ENCODE measurements around the gene ARHGAP45. TPM values are rescaled to one million over a fixed set of nuclear protein-coding genes. Genes with fewer than 3 reads are reported as not detected.

The ARHGAP45 gene
- polyA plus RNA-seq, 6 donors from 2014 or later = 181 to 432 (median 210) TPM

DNA sequence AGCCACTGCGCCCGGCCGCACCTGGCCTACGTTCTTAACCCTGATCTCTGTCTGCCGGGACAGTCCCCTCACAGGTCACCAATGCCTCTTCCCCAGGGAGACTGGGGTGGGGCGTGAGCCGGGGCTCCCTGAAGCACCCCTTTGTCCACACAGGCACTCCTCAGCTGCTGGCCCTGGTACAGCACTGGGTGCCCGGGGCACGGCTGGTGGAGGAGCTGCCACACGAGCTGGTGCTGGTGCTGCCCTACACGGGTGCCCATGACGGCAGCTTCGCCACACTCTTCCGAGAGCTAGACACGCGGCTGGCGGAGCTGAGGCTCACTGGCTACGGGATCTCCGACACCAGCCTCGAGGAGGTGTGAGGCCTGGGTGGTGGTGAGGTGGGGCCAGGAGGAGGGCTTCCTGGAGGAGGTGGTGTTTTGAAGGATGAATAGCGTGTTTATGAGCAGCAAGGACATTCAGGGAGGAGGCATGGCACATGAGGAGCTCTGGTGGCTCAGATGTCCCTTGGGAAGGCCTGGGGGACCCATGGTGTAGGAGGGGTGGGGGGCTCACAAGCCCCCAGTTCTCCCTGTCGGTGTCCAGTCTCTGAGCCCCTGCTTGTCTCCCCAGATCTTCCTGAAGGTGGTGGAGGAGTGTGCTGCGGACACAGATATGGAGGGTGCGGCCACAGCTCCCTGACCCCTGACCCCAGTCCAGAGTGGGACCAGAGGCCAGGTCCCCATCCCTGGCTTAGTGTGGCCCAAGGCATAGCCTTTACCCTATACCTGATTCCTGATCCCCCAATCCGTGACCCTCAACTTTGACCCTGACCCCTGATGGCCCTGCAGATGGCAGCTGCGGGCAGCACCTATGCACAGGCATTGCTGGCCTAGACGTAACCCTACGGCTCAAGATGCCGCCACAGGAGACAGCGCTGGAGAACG, 13.5 kb upstream of the ARHGAP45 start:
- H3K4me3 Mint-ChIP-seq = peak overlapping the region in 1 of 8 donors; percentile 29
- DNase-seq = no peak
- peaks cover 10 to 42% (median 23%) of the 10 kb centered on the region in 7 donors for H3K9me3 Mint-ChIP-seq
- ATAC-seq (ENCODE audit: low read depth in 2 of 2) = no peak
- peaks cover 9 to 27% (median 10%) of the 10 kb centered on the region in 3 donors for H3K4me1 Mint-ChIP-seq
- H3K36me3 Mint-ChIP-seq = peaks cover 22 to 37% of the 10 kb centered on the region in 2 donors
- no peaks in the 10 kb centered on the region for H3K27me3 Mint-ChIP-seq
- H3K27ac Mint-ChIP-seq = peak overlapping the region in 1 of 6 donors; percentile 65

DNA sequence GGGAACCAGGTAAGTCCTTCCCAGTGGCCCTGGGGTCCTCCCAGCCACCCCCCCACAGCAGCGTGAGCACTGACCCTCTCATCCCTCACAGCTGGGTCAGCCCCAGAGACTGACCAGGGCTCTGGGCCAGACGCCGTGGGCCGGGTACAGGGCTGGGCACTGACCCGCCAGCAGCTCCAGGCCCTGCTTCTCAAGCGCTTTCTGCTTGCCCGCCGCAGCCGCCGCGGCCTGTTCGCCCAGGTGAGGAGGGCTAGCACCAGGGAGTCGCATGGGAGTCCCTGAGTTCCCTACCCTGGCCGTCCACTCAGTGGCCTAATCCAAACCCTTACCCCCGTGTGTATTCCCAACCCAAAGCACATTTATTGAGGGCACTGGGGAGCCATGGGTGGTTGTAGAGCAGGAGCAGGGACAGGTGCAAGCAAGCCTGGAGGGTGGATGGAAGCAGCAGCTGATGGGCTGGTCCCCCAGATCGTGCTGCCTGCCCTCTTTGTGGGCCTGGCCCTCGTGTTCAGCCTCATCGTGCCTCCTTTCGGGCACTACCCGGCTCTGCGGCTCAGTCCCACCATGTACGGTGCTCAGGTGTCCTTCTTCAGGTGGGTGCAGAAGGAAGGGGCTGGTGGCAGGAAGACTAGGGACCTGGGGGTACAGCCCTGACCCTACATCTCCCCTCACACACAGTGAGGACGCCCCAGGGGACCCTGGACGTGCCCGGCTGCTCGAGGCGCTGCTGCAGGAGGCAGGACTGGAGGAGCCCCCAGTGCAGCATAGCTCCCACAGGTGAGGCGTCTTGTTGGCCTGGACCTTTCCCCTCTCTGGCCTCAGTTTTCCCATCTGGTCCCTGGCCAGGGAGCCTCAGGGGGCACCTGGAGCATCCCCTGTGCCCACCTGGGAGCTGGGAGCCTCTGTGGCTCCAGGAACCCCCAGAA, 12.6 kb upstream of the ARHGAP45 start:
- ATAC-seq (ENCODE audit: low read depth in 2 of 2) = no peak
- H3K4me1 Mint-ChIP-seq = peaks cover 9 to 27% (median 10%) of the 10 kb centered on the region in 3 donors
- peaks cover 23 to 39% of the 10 kb centered on the region in 2 donors for H3K36me3 Mint-ChIP-seq
- H3K9me3 Mint-ChIP-seq = peaks cover 10 to 48% (median 23%) of the 10 kb centered on the region in 7 donors
- no peaks in the 10 kb centered on the region for H3K27me3 Mint-ChIP-seq
- no peak overlapping the region for H3K27ac Mint-ChIP-seq
- no peak for DNase-seq
- H3K4me3 Mint-ChIP-seq = no peak overlapping the region

DNA sequence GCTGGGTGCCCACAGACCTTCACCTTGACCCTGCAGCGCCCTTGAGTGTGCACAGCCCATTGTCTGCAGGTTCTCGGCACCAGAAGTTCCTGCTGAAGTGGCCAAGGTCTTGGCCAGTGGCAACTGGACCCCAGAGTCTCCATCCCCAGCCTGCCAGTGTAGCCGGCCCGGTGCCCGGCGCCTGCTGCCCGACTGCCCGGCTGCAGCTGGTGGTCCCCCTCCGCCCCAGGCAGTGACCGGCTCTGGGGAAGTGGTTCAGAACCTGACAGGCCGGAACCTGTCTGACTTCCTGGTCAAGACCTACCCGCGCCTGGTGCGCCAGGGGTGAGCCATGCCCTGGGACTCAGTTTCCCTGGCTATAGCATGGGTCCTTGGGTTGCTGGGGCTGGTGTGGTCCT, 11.9 kb upstream of the ARHGAP45 start:
- no peak for ATAC-seq (ENCODE audit: low read depth in 2 of 2)
- no peak for DNase-seq
- H3K4me3 Mint-ChIP-seq = no peak overlapping the region
- H3K27me3 Mint-ChIP-seq = no peaks in the 10 kb centered on the region
- peaks cover 23 to 39% of the 10 kb centered on the region in 2 donors for H3K36me3 Mint-ChIP-seq
- peaks cover 10 to 53% (median 23%) of the 10 kb centered on the region in 7 donors for H3K9me3 Mint-ChIP-seq
- H3K4me1 Mint-ChIP-seq = peaks cover 9 to 27% (median 10%) of the 10 kb centered on the region in 3 donors
- H3K27ac Mint-ChIP-seq = no peak overlapping the region

DNA sequence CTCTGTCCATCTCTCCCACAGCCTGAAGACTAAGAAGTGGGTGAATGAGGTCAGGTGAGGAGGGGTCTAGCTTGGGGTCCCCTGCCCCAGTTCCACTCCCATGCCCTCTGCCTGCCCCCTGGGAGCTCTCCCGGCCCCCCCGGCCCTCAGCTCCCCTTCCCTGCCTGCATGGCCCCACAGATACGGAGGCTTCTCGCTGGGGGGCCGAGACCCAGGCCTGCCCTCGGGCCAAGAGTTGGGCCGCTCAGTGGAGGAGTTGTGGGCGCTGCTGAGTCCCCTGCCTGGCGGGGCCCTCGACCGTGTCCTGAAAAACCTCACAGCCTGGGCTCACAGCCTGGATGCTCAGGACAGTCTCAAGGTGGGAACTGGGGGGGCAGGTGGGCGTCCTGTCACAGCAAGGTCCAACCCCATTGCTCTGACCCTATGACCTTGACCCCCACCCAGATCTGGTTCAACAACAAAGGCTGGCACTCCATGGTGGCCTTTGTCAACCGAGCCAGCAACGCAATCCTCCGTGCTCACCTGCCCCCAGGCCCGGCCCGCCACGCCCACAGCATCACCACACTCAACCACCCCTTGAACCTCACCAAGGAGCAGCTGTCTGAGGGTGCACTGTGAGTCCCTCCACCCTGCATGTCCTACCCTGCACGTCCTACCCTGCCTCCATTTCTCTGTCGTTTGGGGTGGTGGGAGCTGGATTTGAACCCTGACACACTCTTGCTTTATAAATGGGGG, 10.9 kb upstream of the ARHGAP45 start:
- peak overlapping the region in 2 of 6 donors; percentile 10 to 24 for H3K27ac Mint-ChIP-seq
- ATAC-seq (ENCODE audit: low read depth in 2 of 2) (no peak), DNase-seq (no peak)
- H3K36me3 Mint-ChIP-seq = peaks cover 23 to 39% of the 10 kb centered on the region in 2 donors
- H3K27me3 Mint-ChIP-seq = no peaks in the 10 kb centered on the region
- H3K4me3 Mint-ChIP-seq = peak overlapping the region in 2 of 8 donors; percentile 47 to 78
- peaks cover 10 to 55% (median 23%) of the 10 kb centered on the region in 7 donors for H3K9me3 Mint-ChIP-seq
- H3K4me1 Mint-ChIP-seq = peaks cover 9 to 27% (median 10%) of the 10 kb centered on the region in 3 donors

DNA sequence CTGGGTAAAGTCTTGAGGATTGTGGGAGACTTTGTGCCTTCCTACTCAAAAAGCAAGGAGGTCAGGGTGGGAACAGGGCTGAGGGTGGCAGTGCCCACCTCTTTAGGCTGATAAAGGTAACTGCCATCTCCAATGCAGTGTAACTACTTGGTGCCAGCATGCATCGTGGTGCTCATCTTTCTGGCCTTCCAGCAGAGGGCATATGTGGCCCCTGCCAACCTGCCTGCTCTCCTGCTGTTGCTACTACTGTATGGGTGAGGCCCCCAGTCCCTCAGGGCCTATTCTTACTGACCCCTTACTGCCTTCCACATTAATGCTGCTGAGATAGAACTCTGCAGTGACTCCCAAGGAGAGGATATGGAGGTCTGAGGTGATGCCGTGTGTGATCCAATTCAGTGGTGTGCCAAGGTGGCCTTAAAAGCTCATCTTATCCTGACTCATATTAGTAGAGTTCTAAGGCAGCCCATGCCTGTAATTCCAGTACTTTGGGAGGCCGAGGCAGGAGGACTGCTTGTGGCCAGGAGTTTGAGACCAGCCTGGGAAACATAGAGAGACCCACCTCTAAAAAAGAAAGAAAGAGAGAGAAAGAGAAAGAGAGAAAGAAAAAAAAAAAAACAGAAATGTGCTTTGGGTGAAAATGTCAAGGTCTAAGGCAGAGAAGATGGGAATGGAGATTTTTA, 9.7 kb upstream of the ARHGAP45 start:
- H3K9me3 Mint-ChIP-seq = peaks cover 10 to 55% (median 23%) of the 10 kb centered on the region in 7 donors
- peak overlapping the region in 2 of 8 donors; percentile 1 to 58 for H3K4me3 Mint-ChIP-seq
- DNase-seq = peak; percentile 50
- ATAC-seq (ENCODE audit: low read depth in 2 of 2) = peak; percentile 30 to 51
- peaks cover 23 to 34% of the 10 kb centered on the region in 2 donors for H3K36me3 Mint-ChIP-seq
- no peaks in the 10 kb centered on the region for H3K27me3 Mint-ChIP-seq
- H3K4me1 Mint-ChIP-seq = peaks cover 9 to 25% (median 10%) of the 10 kb centered on the region in 3 donors
- H3K27ac Mint-ChIP-seq = peak overlapping the region in 4 of 6 donors; percentile 35 to 85 (median 70)

DNA sequence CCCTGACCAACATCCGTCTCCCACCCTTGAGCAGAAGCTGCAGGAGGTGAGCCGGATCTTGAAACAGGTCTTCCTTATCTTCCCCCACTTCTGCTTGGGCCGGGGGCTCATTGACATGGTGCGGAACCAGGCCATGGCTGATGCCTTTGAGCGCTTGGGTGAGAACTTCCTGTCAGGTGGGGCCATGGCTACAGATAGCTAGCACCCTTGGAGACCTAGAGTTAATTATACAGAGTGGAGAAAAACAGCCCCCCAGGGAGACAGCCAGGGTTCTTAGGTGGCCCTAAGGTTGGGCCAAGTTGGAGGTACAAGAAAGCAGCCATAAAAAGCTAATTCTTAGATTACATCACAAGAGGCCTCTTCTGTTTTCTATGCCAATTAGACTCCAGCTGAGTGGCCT, 8.9 kb upstream of the ARHGAP45 start:
- no peak for DNase-seq
- Mint-ChIP-seq H3K36me3 (peaks cover 23 to 34% of the 10 kb centered on the region in 2 donors), H3K9me3 (peaks cover 10 to 52% (median 23%) of the 10 kb centered on the region in 7 donors), H3K4me3 (no peak overlapping the region), H3K4me1 (peaks cover 7 to 29% (median 9%) of the 10 kb centered on the region in 3 donors), H3K27me3 (no peaks in the 10 kb centered on the region), H3K27ac (no peak overlapping the region)
- ATAC-seq (ENCODE audit: low read depth in 2 of 2) = peak in 1 of 2 donors; percentile 52

DNA sequence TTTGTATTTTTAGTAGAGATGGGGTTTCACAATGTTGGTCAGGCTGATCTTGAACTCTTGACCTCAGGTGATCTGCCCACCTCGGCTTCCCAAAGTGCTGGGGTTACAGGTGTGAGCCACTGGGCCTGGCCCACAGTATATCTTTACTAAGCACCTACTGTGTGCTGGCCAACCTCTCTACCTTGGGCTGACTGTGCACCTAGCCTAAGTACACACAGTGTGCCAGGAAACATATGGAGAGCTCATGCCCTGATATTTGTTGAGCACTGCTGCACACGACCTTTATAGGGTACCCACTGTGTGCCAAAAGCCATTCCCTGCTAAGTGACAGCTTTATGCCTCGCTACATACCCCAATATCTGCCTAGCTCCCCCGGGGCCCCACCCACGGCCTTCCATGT, 6.3 kb upstream of the ARHGAP45 start:
- DNase-seq (no peak), ATAC-seq (ENCODE audit: low read depth in 2 of 2) (no peak)
- H3K27me3 Mint-ChIP-seq = no peaks in the 10 kb centered on the region
- peaks cover 23 to 30% of the 10 kb centered on the region in 2 donors for H3K36me3 Mint-ChIP-seq
- peak overlapping the region in 2 of 6 donors; percentile 65 to 92 for H3K27ac Mint-ChIP-seq
- H3K4me3 Mint-ChIP-seq = no peak overlapping the region
- peaks cover 15 to 50% (median 31%) of the 10 kb centered on the region in 3 donors for H3K4me1 Mint-ChIP-seq
- H3K9me3 Mint-ChIP-seq = peaks cover 10 to 38% (median 23%) of the 10 kb centered on the region in 7 donors

DNA sequence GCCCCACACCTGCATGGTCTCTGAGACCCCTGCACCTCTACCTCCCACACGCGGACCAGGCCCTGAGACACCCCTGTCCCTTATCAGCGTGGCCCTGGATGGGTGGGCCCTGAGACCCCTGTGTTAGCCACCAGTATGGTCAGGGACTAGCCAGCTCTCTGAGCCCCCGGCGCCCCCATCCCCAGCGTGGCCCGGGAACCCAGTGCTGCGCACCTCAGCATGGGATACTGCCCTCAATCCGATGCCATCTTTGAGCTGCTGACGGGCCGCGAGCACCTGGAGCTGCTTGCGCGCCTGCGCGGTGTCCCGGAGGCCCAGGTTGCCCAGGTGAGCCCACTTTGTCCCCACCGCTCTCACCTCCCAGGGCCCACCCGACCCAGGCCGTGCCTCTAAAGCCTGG, 5.0 kb upstream of the ARHGAP45 start:
- H3K9me3 Mint-ChIP-seq = peaks cover 5 to 27% (median 14%) of the 10 kb centered on the region in 7 donors
- no peaks in the 10 kb centered on the region for H3K27me3 Mint-ChIP-seq

DNA sequence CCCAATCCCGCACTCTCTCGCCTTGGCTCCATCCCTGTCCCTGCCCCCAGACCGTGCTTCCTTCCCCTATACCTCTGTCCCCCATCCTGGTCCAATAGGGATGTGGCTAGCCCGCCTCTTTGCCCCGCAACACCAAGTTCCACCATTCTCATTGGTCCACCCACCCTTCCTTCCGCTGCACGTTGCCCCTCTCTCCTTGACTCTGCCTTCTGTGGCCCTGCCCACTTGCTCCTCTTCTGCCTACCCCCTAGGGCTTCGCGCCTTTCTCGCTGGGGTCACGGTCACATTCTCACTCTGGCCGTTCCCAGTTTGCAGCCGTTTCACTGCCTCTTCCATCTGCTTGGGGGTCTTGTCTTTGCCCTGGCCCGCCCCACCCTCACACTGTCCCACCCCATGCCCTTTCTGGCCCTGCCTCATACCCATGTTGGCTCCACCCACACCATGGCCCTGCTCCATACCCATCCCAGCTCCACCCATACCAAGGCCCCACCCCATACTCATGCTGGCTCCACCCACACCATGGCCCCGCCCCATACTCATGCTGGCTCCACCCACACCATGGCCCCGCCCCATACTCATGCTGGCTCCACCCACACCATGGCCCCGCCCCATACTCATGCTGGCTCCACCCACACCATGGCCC, 4.5 kb upstream of the ARHGAP45 start:
- H3K27ac Mint-ChIP-seq = peak overlapping the region in 1 of 6 donors; percentile 65
- H3K9me3 Mint-ChIP-seq = peaks cover 2 to 22% (median 8%) of the 10 kb centered on the region in 7 donors
- H3K4me3 Mint-ChIP-seq = no peak overlapping the region
- no peak for DNase-seq
- no peak for ATAC-seq (ENCODE audit: low read depth in 2 of 2)
- peaks cover 18 to 41% (median 33%) of the 10 kb centered on the region in 3 donors for H3K4me1 Mint-ChIP-seq
- H3K36me3 Mint-ChIP-seq = peaks cover 11 to 12% of the 10 kb centered on the region in 2 donors
- no peaks in the 10 kb centered on the region for H3K27me3 Mint-ChIP-seq

More for the DNA sequence above, 5.0 kb upstream of the ARHGAP45 start:
- ATAC-seq (ENCODE audit: low read depth in 2 of 2) (no peak), DNase-seq (no peak)
- no peak overlapping the region for H3K27ac Mint-ChIP-seq
- peaks cover 14 to 17% of the 10 kb centered on the region in 2 donors for H3K36me3 Mint-ChIP-seq
- no peak overlapping the region for H3K4me3 Mint-ChIP-seq
- peaks cover 18 to 45% (median 37%) of the 10 kb centered on the region in 3 donors for H3K4me1 Mint-ChIP-seq

DNA sequence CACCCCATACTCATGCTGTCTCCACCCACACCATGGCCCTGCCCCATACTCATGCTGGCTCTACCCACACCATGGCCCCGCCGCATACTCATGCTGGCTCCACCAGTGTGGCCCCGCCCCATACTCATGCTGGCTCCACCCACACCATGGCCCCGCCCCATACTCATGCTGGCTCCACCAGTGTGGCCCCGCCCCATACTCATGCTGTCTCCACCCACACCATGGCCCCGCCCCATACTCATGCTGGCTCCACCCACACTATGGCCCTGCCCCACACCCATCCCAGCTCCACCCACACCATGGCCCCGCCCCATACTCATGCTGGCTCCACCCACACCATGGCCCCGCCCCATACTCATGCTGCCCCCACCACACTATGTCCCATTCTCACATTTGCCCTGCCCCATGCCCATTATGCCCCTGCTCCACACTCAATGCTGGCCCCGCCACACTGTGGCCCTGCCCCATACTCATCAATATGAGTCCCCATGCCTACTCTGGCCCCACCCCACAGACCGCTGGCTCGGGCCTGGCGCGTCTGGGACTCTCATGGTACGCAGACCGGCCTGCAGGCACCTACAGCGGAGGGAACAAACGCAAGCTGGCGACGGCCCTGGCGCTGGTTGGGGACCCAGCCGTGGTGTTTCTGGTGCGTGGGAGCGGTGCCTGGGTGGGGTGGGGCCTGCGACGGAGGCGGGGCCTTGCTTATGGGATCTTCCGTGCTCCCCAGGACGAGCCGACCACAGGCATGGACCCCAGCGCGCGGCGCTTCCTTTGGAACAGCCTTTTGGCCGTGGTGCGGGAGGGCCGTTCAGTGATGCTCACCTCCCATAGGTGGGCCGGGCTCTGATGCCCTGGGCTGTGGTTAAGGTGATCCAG, 3.7 kb upstream of the ARHGAP45 start:
- no peak for ATAC-seq (ENCODE audit: low read depth in 2 of 2)
- Mint-ChIP-seq H3K27me3 (no peaks in the 10 kb centered on the region), H3K27ac (peak overlapping the region in 2 of 6 donors; percentile 82 to 95)

More for the DNA sequence above, 3.7 kb upstream of the ARHGAP45 start:
- peak; percentile 30 for DNase-seq
- peaks cover 16 to 34% (median 27%) of the 10 kb centered on the region in 3 donors for H3K4me1 Mint-ChIP-seq
- peaks cover 3 to 4% of the 10 kb centered on the region in 2 donors for H3K36me3 Mint-ChIP-seq
- H3K4me3 Mint-ChIP-seq = peak overlapping the region in 2 of 8 donors; percentile 33 to 81
- H3K9me3 Mint-ChIP-seq = peaks cover 0 to 15% (median 2%) of the 10 kb centered on the region in 7 donors
